Measurements from ENCODE around the gene MAPKAPK3.

GRCh38 chr3:50570508-50571279, 46.3 kb upstream of the MAPKAPK3 start:
- TF ChIP-seq CTCF (IDR thresholded peaks at IDR 0.05) (no peak), POLR2A (IDR thresholded peaks at IDR 0.05) (no peak), POLR2AphosphoS5 (IDR thresholded peaks at IDR 0.05) (no peak)
